NCI-H2029 (cell line): ENCODE measurements around the gene ARSI.
"Not testable (repeated sequence)": the region's sequence is repeated elsewhere in the genome, so short reads cannot be mapped to it uniquely, and the experiment has no call there.

Experiments
- DNase-seq: peaks from one replicate; lab custom pipeline; 2025; lab: John Stamatoyannopoulos, UW

The ARSI gene

GRCh38 chr5:150265870-150266383 lies 36.8 kb downstream of the ARSI start:
- no peak for DNase-seq

DNA sequence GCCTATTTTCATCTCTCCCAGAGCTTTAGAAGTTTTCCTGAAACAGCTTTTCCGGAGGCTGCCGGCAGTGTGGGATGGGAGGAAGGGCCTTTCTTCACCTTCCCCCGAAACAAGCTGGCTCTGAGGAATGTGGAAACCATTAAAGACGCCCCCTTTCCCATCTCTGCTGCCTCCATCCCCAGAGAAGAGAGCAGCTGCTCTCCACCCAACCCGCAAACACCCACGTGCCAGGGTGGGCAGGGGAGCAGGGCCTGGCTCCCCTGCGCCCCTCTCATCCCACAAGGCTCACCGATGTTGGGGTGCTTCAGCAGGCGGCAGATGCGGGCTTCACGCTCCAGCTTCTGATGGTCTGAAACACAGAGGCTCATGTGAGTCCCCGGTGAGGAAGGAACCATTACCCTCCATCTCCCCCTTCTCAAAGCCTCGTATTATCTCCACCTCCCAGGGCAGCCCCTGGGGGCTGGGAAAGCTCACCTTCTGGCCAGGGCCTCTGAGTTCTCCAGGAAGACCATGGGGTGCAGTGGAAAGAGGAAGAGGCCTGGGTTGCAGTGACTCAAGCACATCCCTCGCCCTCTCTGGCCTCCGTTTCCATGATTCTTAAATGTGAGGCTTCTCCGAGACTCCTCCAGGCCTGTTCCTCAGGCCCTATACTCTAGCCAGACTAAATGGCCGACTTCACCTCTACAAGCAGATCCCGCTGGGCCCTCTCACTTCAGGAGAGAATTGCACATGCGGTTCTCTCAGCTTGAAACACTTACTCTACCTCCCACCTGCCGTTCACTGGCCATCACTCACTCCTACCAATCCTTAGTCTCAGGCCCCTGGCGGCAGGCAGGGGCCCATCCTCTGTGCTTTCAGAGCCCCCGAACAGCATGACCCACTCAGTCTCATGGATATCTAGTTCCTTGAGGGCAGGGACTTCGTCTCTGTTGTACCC lies 37.8 kb downstream of the ARSI start:
- DNase-seq: no peak

DNA sequence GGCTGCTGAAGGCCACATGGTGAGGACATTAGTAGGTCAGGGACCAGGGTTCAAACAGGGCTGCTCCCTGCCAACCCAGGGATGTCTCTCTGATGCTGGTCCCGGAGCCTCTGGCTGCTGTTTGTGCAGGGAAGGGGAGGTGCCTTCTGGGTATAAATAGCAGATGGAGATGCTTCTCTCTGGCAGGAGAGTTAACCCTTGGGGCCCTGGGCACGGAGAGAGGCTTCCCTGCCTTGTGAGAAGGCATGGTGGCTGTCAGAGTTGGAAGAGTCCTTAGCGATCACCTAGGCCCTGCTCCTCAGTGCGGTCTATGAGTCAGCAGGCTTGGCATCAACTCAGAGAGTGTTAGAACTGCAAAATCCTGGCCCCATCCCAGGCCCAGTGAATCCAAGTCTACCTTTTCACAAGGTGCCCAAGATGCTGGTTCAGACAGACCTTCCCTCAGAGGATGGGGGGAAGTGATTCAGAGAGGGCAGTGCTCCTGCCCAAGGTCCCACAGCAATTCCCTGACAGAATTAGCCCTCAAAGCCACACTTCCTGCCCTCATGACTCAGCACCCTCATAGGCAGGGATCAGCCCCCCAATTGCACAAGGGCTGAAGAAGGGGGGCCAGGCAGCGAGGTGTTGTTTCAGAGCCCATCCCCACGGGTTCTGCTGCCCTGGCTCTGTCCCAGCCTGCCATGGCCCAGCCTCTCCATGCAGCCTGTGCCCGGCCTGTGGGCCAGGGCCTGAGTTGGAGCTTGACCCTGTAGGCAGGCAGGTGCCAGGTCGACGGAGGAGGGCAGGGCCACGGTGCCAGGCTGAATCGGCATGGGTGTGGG lies 38.7 kb downstream of the ARSI start:
- no peak for DNase-seq

- no peak for DNase-seq
Observed at GRCh38 chr5:150263375-150263775, 39.3 kb downstream of the ARSI start.

- no peak for DNase-seq
Observed at GRCh38 chr5:150262502-150262901, 40.2 kb downstream of the ARSI start.

GRCh38 chr5:150261231-150261630 lies 41.5 kb downstream of the ARSI start:
- DNase-seq: no peak

DNA sequence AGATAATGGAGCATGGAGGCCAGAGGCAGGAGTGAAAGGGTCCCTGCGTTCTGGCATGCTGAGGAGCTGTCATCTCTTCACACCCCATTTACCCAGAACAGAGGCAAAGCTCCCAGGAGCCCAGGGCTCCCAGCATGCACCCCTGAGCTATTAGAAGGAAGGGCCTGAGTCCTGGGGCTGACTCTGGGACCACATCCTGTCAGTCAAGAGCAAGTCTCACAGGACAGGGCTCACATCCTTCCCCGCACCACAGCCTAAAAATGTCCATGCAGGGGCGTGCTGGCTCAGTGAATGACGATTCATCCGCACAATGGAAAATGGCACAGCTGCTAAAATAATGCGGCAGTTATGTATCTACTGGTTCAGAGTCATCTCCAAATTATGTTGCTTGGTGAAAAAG lies 44.6 kb downstream of the ARSI start:
- no peak for DNase-seq

DNA sequence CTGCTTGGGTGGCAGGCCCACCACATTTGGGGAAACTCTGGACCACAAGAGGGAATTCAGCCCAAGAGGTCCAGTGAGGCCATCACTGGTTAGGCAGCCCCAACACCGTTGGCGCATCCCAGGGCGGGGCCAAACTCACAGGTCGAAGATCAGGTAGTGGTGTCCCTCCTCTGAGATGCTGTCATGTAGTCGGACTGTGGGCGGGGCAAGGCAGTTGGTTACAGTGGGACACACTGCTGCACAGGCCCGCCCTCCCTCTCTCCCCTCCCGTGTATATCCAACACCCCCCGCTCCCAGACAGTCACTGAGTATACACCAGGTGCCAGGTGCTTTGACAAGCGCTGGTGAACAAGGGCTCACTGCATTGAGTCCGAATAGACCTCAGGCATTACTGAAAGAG lies 45.3 kb downstream of the ARSI start:
- no peak for DNase-seq

DNA sequence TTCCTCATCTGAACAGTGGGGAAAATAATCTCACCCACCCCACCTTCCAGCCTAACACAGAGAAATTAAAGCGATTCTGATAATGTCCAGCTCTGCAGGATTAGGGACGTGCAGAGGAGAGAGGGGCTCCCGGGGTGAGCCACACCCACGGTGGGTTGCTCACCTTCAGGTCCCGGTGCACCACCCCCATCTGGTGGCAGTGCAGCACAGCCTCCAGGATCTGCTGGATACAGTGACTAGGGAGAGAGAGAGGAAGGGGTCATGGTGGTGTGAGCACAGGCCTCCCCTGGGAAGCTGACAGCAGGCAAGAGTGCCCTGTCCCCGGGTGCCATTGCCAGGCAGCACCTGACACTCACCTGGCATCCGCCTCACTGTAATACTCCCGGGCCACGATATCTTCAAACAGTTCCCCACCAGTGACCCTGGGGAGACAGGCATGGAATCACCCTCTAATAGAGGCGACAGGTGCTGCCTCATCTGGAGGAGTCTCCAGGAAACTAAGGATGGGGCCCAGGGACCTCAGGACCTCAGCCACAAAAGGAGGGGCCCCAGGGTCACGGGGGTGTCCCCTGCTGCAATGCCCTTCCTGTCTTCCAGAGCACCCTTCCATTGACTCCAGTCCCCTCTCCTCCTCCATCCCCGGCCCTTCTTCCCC lies 46.2 kb downstream of the ARSI start:
- DNase-seq: no peak

- DNase-seq: no peak
Observed at GRCh38 chr5:150255659-150256409, 46.9 kb downstream of the ARSI start.

- no peak for DNase-seq
Observed at GRCh38 chr5:150254774-150255173, 47.9 kb downstream of the ARSI start.

DNA sequence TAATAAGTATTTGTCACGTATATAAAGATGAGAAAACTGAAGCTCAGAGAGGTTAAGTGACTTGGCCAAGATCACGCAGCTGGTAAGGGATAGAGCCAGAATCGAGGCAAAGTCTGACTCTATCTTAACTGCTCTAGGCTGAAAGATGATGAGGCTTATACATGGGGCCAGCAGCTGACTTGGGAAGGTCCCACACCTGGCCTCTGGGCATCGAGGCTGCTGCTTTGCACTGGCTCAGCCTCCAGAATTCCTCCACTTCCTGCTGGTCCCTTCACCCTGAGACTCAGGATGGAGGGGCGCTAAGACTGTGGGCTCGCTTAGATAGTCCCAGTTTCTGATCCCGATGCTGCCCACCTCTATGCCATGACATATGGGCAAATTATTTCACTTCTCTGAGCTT lies 48.3 kb downstream of the ARSI start:
- no peak for DNase-seq

DNA sequence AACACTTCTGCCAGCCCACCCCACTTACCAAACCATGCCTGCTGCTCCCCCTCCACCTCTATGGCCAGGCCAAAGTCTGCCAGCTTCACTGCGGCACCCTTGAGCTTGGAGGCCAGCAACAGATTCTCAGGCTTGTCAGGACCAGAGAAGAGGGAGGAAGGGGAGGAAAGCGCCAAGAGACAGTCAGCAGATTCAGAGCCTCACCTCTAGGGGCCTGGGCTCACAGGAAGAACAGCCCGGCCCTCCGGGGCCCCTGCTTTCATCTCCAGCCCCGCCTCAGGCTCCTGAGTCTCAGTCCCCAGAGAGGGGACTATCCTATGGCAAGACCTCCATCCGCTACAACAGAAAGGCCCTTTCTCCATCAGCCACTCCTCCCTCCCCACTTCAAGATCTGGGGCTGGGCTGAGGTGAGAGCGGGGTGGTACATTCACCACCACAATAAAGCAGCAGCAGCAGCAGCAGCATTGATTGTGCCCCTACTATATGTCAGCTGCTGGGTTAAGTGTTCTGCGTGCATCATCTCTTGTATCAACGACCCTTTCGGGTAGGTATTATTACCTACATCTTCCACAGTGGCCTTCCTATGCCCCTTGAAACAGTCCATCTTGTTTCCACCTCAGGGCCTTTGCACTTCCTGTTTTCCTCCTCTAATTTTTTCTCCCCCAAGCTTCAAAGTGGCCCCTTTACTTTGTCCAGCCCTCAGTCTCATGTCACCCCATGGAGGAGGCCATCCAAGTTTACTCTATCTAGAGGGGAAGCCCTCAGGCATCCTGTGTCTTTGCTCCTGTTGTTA lies 49.1 kb downstream of the ARSI start:
- DNase-seq: no peak

DNA sequence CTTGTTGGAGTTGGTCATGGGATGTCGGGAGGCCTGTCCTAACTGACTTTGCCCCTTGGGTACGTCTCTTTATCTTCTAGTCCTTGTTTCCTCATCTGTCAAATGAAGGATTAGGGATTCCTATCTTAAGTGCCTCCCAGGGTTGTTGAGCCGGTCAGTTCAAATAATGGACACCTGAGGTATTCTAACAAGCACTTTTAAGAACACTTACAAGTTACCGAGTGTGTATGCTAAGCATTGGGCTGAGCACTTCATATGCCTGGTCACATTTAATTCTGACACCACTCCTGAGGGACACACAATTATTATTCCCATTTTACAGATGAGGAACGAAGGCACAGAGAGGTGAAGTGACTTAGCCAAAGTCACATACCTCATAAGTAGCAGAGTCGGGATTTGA lies 50.2 kb downstream of the ARSI start:
- no peak for DNase-seq

DNA sequence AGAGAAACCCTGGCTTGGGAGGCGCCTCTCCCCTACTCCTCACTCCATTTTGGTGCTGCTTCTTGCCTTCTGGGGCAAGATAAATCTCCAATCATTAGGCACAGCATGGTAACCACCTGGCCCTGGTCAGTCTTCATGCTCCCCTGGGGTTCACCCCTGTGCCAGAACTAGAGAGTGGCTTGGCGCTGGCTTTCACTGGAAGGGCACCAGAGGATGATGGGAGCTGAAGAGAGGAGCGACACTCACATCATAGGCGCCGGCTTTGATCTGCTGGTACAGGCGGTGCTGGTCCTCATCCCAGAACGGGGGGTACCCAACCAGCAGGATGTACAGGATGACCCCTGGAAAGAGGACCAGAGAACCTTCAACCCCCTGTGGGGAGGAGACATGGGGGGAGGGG lies 51.2 kb downstream of the ARSI start:
- DNase-seq: no peak

DNA sequence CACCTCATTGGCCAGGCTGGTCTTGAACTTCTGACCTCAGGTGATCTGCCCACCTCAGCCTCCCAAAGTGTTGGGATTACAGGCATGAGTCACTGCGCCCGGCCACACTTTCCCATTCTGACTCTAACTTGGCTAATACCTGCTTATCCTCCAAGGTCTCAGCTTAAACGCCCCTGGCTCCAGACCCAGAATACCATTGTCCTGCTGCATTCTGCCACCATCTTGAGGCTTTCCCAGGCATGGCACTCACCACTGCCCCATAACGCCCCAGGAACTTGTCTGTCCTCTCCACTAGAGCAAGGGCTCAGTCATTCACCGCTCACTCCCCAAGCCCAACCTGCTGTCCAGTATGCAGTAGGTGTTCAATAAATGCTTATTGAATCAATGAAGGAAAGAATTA lies 53.0 kb downstream of the ARSI start:
- DNase-seq: no peak

DNA sequence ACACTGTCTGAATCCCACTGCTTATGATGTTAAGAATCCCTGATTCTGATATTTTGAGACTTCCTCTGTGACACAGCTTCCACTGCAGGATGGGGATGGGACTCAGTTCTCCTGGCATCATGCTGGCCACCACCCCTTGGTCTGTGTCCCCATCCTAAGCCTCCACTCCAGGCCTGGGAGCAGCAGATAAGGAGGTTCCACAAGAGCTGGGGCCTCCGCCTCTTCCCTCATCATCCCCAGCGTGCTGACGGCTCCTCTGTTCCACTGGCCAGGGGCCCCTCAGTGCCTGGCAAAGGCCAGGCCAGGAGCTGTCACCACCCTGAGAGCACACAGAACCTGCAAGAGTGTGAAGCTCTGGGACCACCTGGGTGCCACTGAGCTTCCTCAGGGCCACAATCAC lies 53.8 kb downstream of the ARSI start:
- DNase-seq: no peak

DNA sequence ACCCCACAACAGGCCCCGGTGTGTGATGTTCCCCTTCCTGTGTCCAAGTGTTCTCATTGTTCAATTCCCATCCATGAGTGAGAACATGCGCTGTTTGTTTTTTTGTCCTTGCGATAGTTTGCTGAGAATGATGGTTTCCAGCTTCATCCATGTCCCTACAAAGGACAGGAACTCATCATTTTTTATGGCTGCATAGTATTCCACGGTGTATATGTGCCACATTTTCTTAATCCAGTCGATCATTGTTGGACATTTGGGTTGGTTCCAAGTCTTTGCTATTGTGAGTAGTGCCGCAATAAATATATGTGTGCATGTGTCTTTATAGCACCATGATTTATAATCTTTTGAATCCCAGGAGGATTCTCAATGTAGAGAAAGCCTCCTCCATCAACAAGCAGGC lies 54.2 kb downstream of the ARSI start:
- not testable (repeated sequence) for DNase-seq

DNA sequence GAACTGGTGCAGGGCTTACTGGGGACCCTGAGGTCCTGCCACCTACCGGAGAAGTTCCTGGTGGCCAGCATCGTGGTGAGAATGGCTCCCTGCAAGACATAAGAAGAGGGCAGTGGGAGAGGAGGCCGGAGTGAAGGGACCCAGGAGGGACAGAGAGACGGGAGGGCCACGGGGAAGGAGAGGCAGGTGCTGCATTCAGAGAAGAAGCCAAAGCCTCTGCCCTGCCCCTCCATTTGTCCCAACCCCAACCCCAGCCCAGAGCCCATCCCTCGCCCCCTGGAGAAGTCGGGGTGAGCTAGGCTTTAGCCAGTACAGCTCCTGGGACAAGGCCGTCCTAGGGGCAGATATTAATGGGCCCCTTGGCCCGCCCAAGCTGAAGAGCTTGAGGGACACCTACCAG lies 55.0 kb downstream of the ARSI start:
- DNase-seq: no peak

DNA sequence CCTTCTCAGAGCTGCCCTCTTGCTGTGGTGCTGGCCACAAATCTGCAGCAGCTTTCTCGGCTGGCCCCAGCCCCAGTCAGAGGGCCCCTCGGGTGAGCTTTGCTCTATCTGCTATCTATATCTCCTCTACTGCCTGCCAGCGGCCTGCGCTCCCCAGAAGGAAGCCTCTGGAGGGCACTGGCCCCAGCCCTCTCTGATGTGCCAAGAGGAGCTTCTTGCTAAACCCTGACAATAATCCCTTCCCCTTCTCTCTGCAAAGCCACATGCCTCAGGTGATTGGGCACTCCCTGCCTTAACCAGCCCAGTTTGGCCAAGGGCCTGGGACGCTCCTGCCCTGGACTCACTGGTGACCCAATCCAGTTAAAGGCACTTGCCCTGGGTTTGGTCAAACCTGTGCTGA lies 55.9 kb downstream of the ARSI start:
- no peak for DNase-seq

DNA sequence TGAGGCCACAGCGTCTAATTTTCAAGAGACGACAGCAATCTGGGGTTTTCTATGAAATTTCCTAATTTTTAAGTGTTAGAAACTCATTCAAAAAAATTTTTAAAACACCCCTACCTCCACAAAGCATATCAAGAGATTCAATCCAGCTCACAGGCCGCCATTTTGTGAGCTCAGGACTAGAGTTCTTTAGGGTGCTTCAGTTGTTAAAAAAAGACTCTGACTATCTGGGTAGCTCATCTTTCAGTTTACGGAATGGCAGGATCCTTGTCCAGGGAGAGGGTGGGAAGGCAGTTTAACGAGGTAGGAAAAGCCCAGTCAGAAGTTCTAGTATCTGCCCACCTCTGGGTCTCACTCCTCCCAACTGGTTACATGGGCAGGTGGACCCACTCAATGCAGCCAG lies 56.3 kb downstream of the ARSI start:
- DNase-seq: no peak
